H1 (cell line): Measurements from ENCODE around the gene C16orf87. TPM values are rescaled to one million over a fixed set of nuclear protein-coding genes. Genes with fewer than 3 reads are reported as not detected.

Experiments used
- CTCF ChIA-PET: fragments of 300-600 bp; sonication (Branson Sonifier 250); formaldehyde crosslinking; loops from one replicate; lab custom pipeline; 2021; ENCODE audit not compliant: partially characterized antibody; lab: Charles Lee
- POLR2A ChIA-PET: fragments of 300-600 bp; sonication (Branson Sonifier 250); formaldehyde crosslinking; loops from one replicate; lab custom pipeline; 2021; ENCODE audit warnings: inconsistent platforms; ENCODE audit not compliant: partially characterized antibody; lab: Charles Lee
- DNase-seq, 2 experiments: peaks; one replicate each; pipeline versions ENCODE4 v3.0.0 to v3.0.0-alpha.2; 2010 to 2022; ENCODE audit warnings: low spot score in 2 of 2, low read depth in 1 of 2, mixed read lengths in 1 of 2
- FAIRE-seq: peaks from 2 replicates; lab custom pipeline; 2011; peaks lifted over from hg19 to GRCh38; lab: Jason Lieb, UNC
- H2AFZ ChIP-seq: 2 replicates; pipeline ENCODE4 v1.8.1; 2012; ENCODE audit warnings: low read length, inconsistent platforms
- H2AK5ac ChIP-seq: 2 replicates; pipeline ENCODE4 v1.6.1; 2013; ENCODE audit warnings: low read depth, low read length
- H2BK120ac ChIP-seq: replicated peaks from 2 replicates; pipeline ENCODE3; 2013; ENCODE audit warnings: low read depth, low read length, inconsistent platforms
- H2BK12ac ChIP-seq: 2 replicates; pipeline ENCODE4 v1.6.1; 2013; ENCODE audit warnings: low read depth, low read length
- H2BK15ac ChIP-seq: 2 replicates; pipeline ENCODE4 v1.6.1; 2013; ENCODE audit warnings: low read length
- H2BK20ac ChIP-seq: 2 replicates; pipeline ENCODE4 v1.6.1; 2013; ENCODE audit warnings: low read length
- H2BK5ac ChIP-seq: 2 replicates; pipeline ENCODE4 v1.6.1; 2013; ENCODE audit warnings: low read depth, low read length
- H3K14ac ChIP-seq: 2 replicates; pipeline ENCODE4 v1.6.1; 2013; ENCODE audit warnings: inconsistent platforms; ENCODE audit not compliant: insufficient read length
- H3K18ac ChIP-seq: 2 replicates; pipeline ENCODE4 v1.6.1; 2013; ENCODE audit warnings: low read length; ENCODE audit errors: extremely low read depth
- H3K23ac ChIP-seq: 2 replicates; pipeline ENCODE4 v1.6.1; 2013; ENCODE audit warnings: inconsistent platforms; ENCODE audit not compliant: insufficient read length
- H3K23me2 ChIP-seq: 2 replicates; pipeline ENCODE4 v1.6.1; 2013; ENCODE audit warnings: low read depth, low read length
- H3K27ac ChIP-seq: 2 replicates; pipeline ENCODE4 v1.6.1; 2011; ENCODE audit warnings: low read depth, low read length, inconsistent platforms
- H3K27me3 ChIP-seq, 4 experiments: replicated peaks in 1 of 4; 1 replicate in 1 of 4; 2 replicates in 3 of 4; pipeline versions ENCODE4 v1.6.1 to v1.8.1; 2011 to 2013; ENCODE audit warnings: low read length in 3 of 4, mild to moderate bottlenecking in 3 of 4, inconsistent platforms in 2 of 4, mixed read lengths in 2 of 4, moderate library complexity in 1 of 4; ENCODE audit not compliant: control insufficient read depth in 3 of 4, insufficient read depth in 3 of 4; ENCODE audit errors: extremely low read depth in 1 of 4
- H3K36me3 ChIP-seq, 4 experiments: 2 replicates each; pipeline versions ENCODE4 v1.6.1 to v1.8.1; 2011 to 2013; ENCODE audit warnings: mild to moderate bottlenecking in 4 of 4, low read length in 3 of 4, moderate library complexity in 2 of 4, control low read depth in 1 of 4, inconsistent platforms in 1 of 4; ENCODE audit not compliant: insufficient read depth in 4 of 4, control insufficient read depth in 2 of 4
- H3K4ac ChIP-seq: replicated peaks from 2 replicates; pipeline ENCODE3; 2013; ENCODE audit warnings: low read length, low read depth, mixed read lengths, inconsistent platforms; ENCODE audit not compliant: insufficient read length
- H3K4me1 ChIP-seq, 4 experiments: replicated peaks in 1 of 4; 1 replicate in 1 of 4; 2 replicates in 3 of 4; pipeline versions ENCODE4 v1.6.1 to v1.8.1; 2011 to 2013; ENCODE audit warnings: low read length in 3 of 4, inconsistent platforms in 2 of 4, mixed read lengths in 1 of 4; ENCODE audit not compliant: insufficient read depth in 4 of 4, control insufficient read depth in 3 of 4
- H3K4me2 ChIP-seq, 2 experiments: 2 replicates each; pipeline versions ENCODE4 v1.6.1 to v1.8.1; 2011 to 2013; ENCODE audit warnings: low read depth in 2 of 2, low read length in 2 of 2, control low read depth in 1 of 2, inconsistent platforms in 1 of 2, mild to moderate bottlenecking in 1 of 2; ENCODE audit not compliant: insufficient read depth in 1 of 2
- H3K4me3 ChIP-seq, 4 experiments: fragments of 200-600, 300-600 bp in 1 of 4; sonication (generic), shearing (Covaris generic), sonication (Bioruptor Twin) in 1 of 4; 2 replicates each; pipeline versions ENCODE4 v1.5.1 to v1.8.1; 2011 to 2016; ENCODE audit warnings: low read length in 4 of 4, low read depth in 3 of 4, control low read depth in 2 of 4, inconsistent platforms in 2 of 4, mild to moderate bottlenecking in 2 of 4, mixed read lengths in 1 of 4, moderate library complexity in 1 of 4; ENCODE audit not compliant: insufficient read depth in 2 of 4; ENCODE audit errors: extremely low read depth in 1 of 4
- H3K56ac ChIP-seq: replicated peaks from 2 replicates; pipeline ENCODE3; 2013; ENCODE audit warnings: low read depth, mild to moderate bottlenecking, mixed read lengths, low read length, inconsistent platforms; ENCODE audit not compliant: insufficient read length
- H3K79me1 ChIP-seq: 2 replicates; pipeline ENCODE4 v1.6.1; 2013; ENCODE audit warnings: low read depth, low read length, control low read depth
- H3K79me2 ChIP-seq, 2 experiments: 2 replicates each; pipeline versions ENCODE4 v1.6.1 to v1.8.1; 2012 to 2013; ENCODE audit warnings: low read length in 2 of 2, mild to moderate bottlenecking in 2 of 2, inconsistent platforms in 1 of 2; ENCODE audit not compliant: insufficient read depth in 2 of 2, control insufficient read depth in 1 of 2
- H3K9ac ChIP-seq, 4 experiments: replicated peaks in 1 of 4; 1 replicate in 1 of 4; 2 replicates in 3 of 4; pipeline versions ENCODE4 v1.6.1 to v1.8.1; 2011 to 2013; ENCODE audit warnings: low read depth in 3 of 4, low read length in 3 of 4, control low read depth in 2 of 4, mild to moderate bottlenecking in 2 of 4, moderate library complexity in 2 of 4, inconsistent platforms in 1 of 4; ENCODE audit errors: extremely low read depth in 1 of 4
- H3K9me3 ChIP-seq, 2 experiments: 2 replicates each; pipeline versions ENCODE4 v1.6.1 to v1.8.1; 2012 to 2013; ENCODE audit warnings: mild to moderate bottlenecking in 2 of 2, moderate library complexity in 2 of 2, control low read depth in 1 of 2, inconsistent platforms in 1 of 2, low read depth in 1 of 2, low read length in 1 of 2, mixed read lengths in 1 of 2; ENCODE audit not compliant: insufficient read depth in 2 of 2
- H4K20me1 ChIP-seq, 2 experiments: replicated peaks in 1 of 2; 2 replicates each; pipeline versions ENCODE3 to v1.8.1; 2011 to 2013; ENCODE audit warnings: inconsistent platforms in 2 of 2, low read length in 2 of 2, mild to moderate bottlenecking in 1 of 2; ENCODE audit not compliant: insufficient read depth in 2 of 2, control insufficient read depth in 1 of 2
- H4K5ac ChIP-seq: 2 replicates; pipeline ENCODE4 v1.6.1; 2013; ENCODE audit warnings: low read length, low read depth, mixed read lengths, inconsistent platforms; ENCODE audit not compliant: insufficient read length
- H4K8ac ChIP-seq: 2 replicates; pipeline ENCODE4 v1.8.0; 2013; ENCODE audit warnings: mild to moderate bottlenecking, moderate library complexity, low read length, inconsistent platforms; ENCODE audit not compliant: insufficient read depth; ENCODE audit errors: extremely low read depth
- H4K91ac ChIP-seq: replicated peaks from 2 replicates; pipeline ENCODE3; 2013; ENCODE audit warnings: low read length, mixed read lengths, inconsistent platforms; ENCODE audit not compliant: insufficient read length
- RBBP5 ChIP-seq: IDR thresholded peaks from 2 replicates; pipeline ENCODE4 v1.7.1; 2012; ENCODE audit warnings: low read depth, mild to moderate bottlenecking, inconsistent platforms, low read length, moderate library complexity, borderline replicate concordance
- RNF2 ChIP-seq: fragments of 200-900, 300-1000 bp; sonication (generic); IDR thresholded peaks from 2 replicates; pipeline ENCODE4 v1.7.1; 2016; ENCODE audit warnings: borderline replicate concordance, low read depth, mild to moderate bottlenecking, antibody characterized with exemption, low read length; ENCODE audit not compliant: poor library complexity, severe bottlenecking; ENCODE audit errors: missing control alignments
- SRF ChIP-seq: IDR thresholded peaks from 2 replicates; pipeline ENCODE4 v1.6.1; 2011; ENCODE audit warnings: mild to moderate bottlenecking, low read depth, low read length, moderate library complexity
- WGBS, 2 experiments: shearing (Covaris generic) in 1 of 2; methylation state at CpG; one replicate each; pipeline versions ENCODE4 v1.1.6 to v1.1.7; 2013 to 2015; ENCODE audit warnings: low lambda C conversion rate in 2 of 2, mixed read lengths in 2 of 2, inconsistent platforms in 1 of 2, low coverage in 1 of 2, missing lambda C conversion rate in 1 of 2; ENCODE audit not compliant: insufficient replicate concordance in 2 of 2, insufficient coverage in 1 of 2, insufficient read length in 1 of 2; ENCODE audit errors: extremely low coverage in 1 of 2, missing lambda C conversion rate in 1 of 2; 5-methylcytosine and 5-hydroxymethylcytosine counted together
- polyA plus RNA-seq, 7 experiments: library from polyadenylated mRNA; depleted of rRNA in 3 of 7; stranded (reverse) in 5 of 7; unstranded in 2 of 7; fragments of >200 nt in 5 of 7; fragments of 200-250 nt in 2 of 7; gene quantifications; 1 replicate in 5 of 7; 2 replicates in 1 of 7; 4 replicates in 1 of 7; pipeline versions ENCODE4 v1.2.1 to v1.2.3, GENCODE V29; 2011 to 2013; ENCODE audit warnings: missing spikeins in 2 of 7, mixed read lengths in 2 of 7
- total RNA-seq: library from RNA; stranded (reverse); fragmentation: NEBNext Ultra II Directional; extraction: Animal tissue kit (Norgen Biotek cat#: 25700); gene quantifications from 2 replicates; pipeline ENCODE4 v1.2.1, GENCODE V29; 2021

C16orf87 gene
- total and polyA plus RNA-seq, 2 of the 8 experiments (the other 6 are each of a cell fraction or from before 2014, with no cell fraction given) = 4.8 to 21.8 TPM

- Histone ChIP-seq H2BK12ac (no peak overlapping the region), H3K23me2 (no peaks in the 10 kb centered on the region), H3K79me2 (no peaks in the 10 kb centered on the region), H2BK15ac (no peak overlapping the region), H3K4me1 (no peaks in the 10 kb centered on the region), H3K4ac (no peak overlapping the region), H3K9ac (no peak overlapping the region), H3K27ac (no peak overlapping the region), H3K23ac (no peak overlapping the region), H3K9me3 (no peaks in the 10 kb centered on the region), H4K5ac (no peak overlapping the region), H3K27me3 (no peaks in the 10 kb centered on the region), H3K79me1 (no peaks in the 10 kb centered on the region), H3K4me2 (no peak overlapping the region), H2BK120ac (no peak overlapping the region), H2AFZ (peak overlapping the region; percentile 65; the same call in 1 of the 2 replicates), H4K8ac (no peak overlapping the region), H4K20me1 (no peaks in the 10 kb centered on the region), H3K56ac (no peak overlapping the region), H2BK20ac (no peak overlapping the region), H4K91ac (no peak overlapping the region), H3K18ac (no peak overlapping the region), H3K14ac (no peak overlapping the region), H3K36me3 (no peaks in the 10 kb centered on the region), H2AK5ac (no peak overlapping the region), H2BK5ac (no peak overlapping the region), H3K4me3 (no peak overlapping the region)
- ChIA-PET POLR2A (interaction anchor here (1.2 to 2.5 kb wide), 2 partner anchors 11 to 13 kb away, joined by 5 to 15 read pairs; partner anchors contain the start of gene GPT2), CTCF (interaction anchor here (0.7 kb wide), 1 partner anchor 20 kb away, joined by 3 read pairs; no protein-coding TSS in a partner anchor)
- 65% methylated on average over 8 of the region's 8 CpGs; no CpG with 5 or more reads in 1 of the 2 experiments for WGBS, 2 experiments
- DNase-seq (no peak), FAIRE-seq (no peak)
- no peak for TF ChIP-seq RNF2
- no peak for TF ChIP-seq SRF
- TF ChIP-seq RBBP5 = no peak
These were observed 40.6 kb upstream of the C16orf87 start for GRCh38 chr16:46871597-46871996.
